Activated naive CD4-positive, alpha-beta T cell treated with anti-CD3 and anti-CD28 coated beads, Interleukin-2, amount 50 U/mL, for 24 hours (primary cell): ENCODE measurements around the gene NFATC2.
"Not testable (repeated sequence)": the region's sequence is repeated elsewhere in the genome, so short reads cannot be mapped to it uniquely, and the experiment has no call there.

Source experiments
- H3K27ac Mint-ChIP-seq: one replicate; pipeline ENCODE4 v1.8.0; 2021; ENCODE audit warnings: mild to moderate bottlenecking, mixed read lengths
- H3K27me3 Mint-ChIP-seq: one replicate; pipeline ENCODE4 v1.8.0; 2021; ENCODE audit warnings: mixed read lengths
- H3K36me3 Mint-ChIP-seq: one replicate; pipeline ENCODE4 v1.8.0; 2021; ENCODE audit warnings: mixed read lengths
- H3K4me1 Mint-ChIP-seq: one replicate; pipeline ENCODE4 v1.8.0; 2021; ENCODE audit warnings: mixed read lengths
- H3K4me3 Mint-ChIP-seq: one replicate; pipeline ENCODE4 v1.8.0; 2021; ENCODE audit warnings: mild to moderate bottlenecking, mixed read lengths
- H3K9me3 Mint-ChIP-seq: one replicate; pipeline ENCODE4 v1.8.0; 2021; ENCODE audit warnings: mixed read lengths

Gene NFATC2

DNA sequence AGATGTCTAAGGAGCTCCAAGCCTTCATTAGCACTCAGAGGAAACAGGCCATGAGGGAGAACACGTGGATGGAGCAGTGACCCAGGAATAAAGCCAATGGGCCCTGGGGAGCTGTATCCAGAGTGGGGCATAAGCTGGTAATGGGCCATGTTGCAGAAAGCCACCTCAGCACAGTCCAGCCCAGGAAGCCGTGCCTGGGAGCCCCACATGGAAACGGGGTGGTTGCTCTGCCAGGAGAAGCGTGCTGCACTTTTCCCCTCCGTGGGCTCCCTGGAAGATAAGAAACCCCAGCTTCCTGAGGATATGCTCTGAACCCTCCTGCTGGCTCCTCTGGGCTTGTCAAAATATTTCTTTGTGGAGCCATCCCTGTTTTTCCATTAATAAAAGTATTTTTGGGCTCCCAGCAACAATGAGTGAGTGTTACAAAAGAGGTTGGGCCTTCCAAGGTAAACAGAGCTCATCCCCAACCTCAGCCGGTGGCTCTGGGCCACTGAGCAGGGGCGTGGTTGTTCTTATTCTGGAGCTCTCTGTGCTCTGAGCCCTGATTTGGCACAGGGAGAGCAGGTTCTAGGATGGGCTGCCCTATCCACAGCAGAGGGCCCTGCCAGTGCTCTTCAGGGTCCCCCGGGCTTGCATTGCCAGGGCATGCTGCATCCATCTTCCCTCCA, 31.2 kb upstream of the NFATC2 start:
- H3K36me3 Mint-ChIP-seq: peaks cover 1% of the 10 kb centered on the region

DNA sequence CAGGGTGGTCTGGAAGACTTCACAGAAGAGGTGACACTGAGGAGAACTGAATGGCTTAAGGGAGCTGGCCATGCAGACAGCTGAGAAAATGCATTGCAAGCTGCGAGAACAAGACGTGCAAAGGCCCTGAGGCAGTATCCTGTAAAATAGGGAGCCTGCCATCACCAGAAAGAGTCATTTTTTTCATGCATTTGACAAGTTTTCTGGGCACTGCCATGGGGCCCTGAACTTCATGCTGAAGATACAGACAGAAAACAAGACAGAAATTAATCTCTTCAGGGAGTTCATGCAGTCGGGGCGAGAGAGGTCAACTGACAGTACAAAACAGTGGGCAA, 28.9 kb upstream of the NFATC2 start:
- H3K9me3 Mint-ChIP-seq: no peaks in the 10 kb centered on the region
- H3K4me3 Mint-ChIP-seq: no peak overlapping the region
- no peak overlapping the region for H3K27ac Mint-ChIP-seq
- H3K4me1 Mint-ChIP-seq: no peaks in the 10 kb centered on the region
- H3K36me3 Mint-ChIP-seq: peaks cover 2% of the 10 kb centered on the region
- H3K27me3 Mint-ChIP-seq: no peaks in the 10 kb centered on the region

More for the DNA sequence above, 31.2 kb upstream of the NFATC2 start:
- Mint-ChIP-seq H3K9me3 (no peaks in the 10 kb centered on the region), H3K27me3 (no peaks in the 10 kb centered on the region), H3K27ac (no peak overlapping the region), H3K4me3 (no peak overlapping the region), H3K4me1 (no peaks in the 10 kb centered on the region)

- no peaks in the 10 kb centered on the region for H3K9me3 Mint-ChIP-seq
- H3K36me3 Mint-ChIP-seq: peaks cover 2% of the 10 kb centered on the region
- H3K27me3 Mint-ChIP-seq: no peaks in the 10 kb centered on the region
- H3K4me3 Mint-ChIP-seq: no peak overlapping the region
- no peaks in the 10 kb centered on the region for H3K4me1 Mint-ChIP-seq
- no peak overlapping the region for H3K27ac Mint-ChIP-seq
Observed at GRCh38 chr20:51570739-51571459, 28.4 kb upstream of the NFATC2 start.

DNA sequence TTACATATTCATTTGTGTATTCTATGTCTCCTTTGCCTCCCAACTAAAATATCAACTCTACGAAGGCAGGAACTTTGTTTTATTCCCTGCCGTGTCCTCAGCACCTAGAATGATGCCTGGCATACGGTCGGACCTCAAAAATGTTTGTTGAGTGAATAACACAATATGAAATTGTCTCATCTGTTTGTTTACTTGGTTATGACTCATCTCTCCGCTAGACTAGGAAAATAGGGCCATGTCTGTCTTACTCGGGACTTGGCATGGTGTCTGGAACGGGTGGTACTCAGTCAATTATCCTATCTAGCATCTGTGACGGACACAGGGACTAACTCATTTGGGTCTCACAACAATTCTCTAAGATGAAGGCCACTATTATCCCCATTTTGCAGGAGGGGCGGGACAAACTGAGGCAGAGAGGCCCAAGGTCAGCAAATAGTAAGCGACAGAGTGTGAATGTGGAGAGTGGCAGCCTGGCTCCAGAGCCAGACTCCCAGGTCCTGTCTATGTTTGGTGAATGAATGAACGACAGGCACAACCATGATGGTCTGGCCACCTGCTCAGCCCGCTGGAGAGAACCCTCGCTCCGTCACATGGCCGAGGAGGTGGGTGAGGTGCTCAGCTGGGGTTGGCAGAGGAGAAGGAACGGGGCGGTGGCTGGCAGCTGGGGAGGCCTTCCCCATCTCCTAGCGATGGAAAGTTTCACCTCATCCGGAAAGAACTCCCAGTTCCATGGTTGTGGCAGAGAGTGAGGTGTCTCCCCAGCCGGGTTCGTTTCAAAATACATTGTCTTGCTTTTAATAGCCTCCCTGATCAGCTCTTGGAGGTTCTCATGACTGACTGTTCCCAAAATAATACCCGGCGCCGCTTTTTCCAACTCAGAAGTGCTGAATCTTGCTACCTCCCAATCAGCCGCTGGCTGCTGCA, 27.6 kb upstream of the NFATC2 start:
- Mint-ChIP-seq H3K36me3 (peaks cover 2% of the 10 kb centered on the region), H3K27me3 (no peaks in the 10 kb centered on the region), H3K4me3 (no peak overlapping the region), H3K4me1 (no peaks in the 10 kb centered on the region), H3K27ac (no peak overlapping the region), H3K9me3 (no peaks in the 10 kb centered on the region)

- not testable (repeated sequence) for H3K27ac Mint-ChIP-seq, H3K4me1 Mint-ChIP-seq, H3K4me3 Mint-ChIP-seq, H3K36me3 Mint-ChIP-seq, H3K9me3 Mint-ChIP-seq, H3K27me3 Mint-ChIP-seq
Observed at GRCh38 chr20:51568533-51568932, 26.0 kb upstream of the NFATC2 start.

GRCh38 chr20:51567622-51568021, 25.1 kb upstream of the NFATC2 start:
- no peak overlapping the region for H3K27ac Mint-ChIP-seq
- H3K4me3 Mint-ChIP-seq: no peak overlapping the region
- no peaks in the 10 kb centered on the region for H3K9me3 Mint-ChIP-seq
- H3K27me3 Mint-ChIP-seq: peaks cover 8% of the 10 kb centered on the region
- peaks cover 7% of the 10 kb centered on the region for H3K4me1 Mint-ChIP-seq
- H3K36me3 Mint-ChIP-seq: peaks cover 2% of the 10 kb centered on the region

GRCh38 chr20:51566594-51566993, 24.1 kb upstream of the NFATC2 start:
- no peak overlapping the region for H3K27ac Mint-ChIP-seq
- peaks cover 12% of the 10 kb centered on the region for H3K4me1 Mint-ChIP-seq
- no peak overlapping the region for H3K4me3 Mint-ChIP-seq
- peaks cover 2% of the 10 kb centered on the region for H3K36me3 Mint-ChIP-seq
- peaks cover 11% of the 10 kb centered on the region for H3K27me3 Mint-ChIP-seq
- H3K9me3 Mint-ChIP-seq: no peaks in the 10 kb centered on the region

- Mint-ChIP-seq H3K27me3 (peaks cover 19% of the 10 kb centered on the region), H3K4me3 (no peak overlapping the region), H3K9me3 (no peaks in the 10 kb centered on the region), H3K27ac (no peak overlapping the region), H3K36me3 (peaks cover 2% of the 10 kb centered on the region), H3K4me1 (peaks cover 22% of the 10 kb centered on the region)
Observed at GRCh38 chr20:51565298-51566144, 23.0 kb upstream of the NFATC2 start.

- Mint-ChIP-seq H3K9me3 (no peaks in the 10 kb centered on the region), H3K4me1 (peaks cover 32% of the 10 kb centered on the region), H3K27ac (no peak overlapping the region), H3K36me3 (peaks cover 2% of the 10 kb centered on the region), H3K4me3 (peak overlapping the region; percentile 30), H3K27me3 (peaks cover 32% of the 10 kb centered on the region)
Observed at GRCh38 chr20:51563486-51564332, 21.2 kb upstream of the NFATC2 start.

- Mint-ChIP-seq H3K27me3 (peaks cover 32% of the 10 kb centered on the region), H3K4me1 (peaks cover 32% of the 10 kb centered on the region), H3K27ac (no peak overlapping the region), H3K36me3 (peaks cover 2% of the 10 kb centered on the region), H3K4me3 (peak overlapping the region; percentile 2), H3K9me3 (no peaks in the 10 kb centered on the region)
Observed at GRCh38 chr20:51563174-51563485, 20.6 kb upstream of the NFATC2 start.

DNA sequence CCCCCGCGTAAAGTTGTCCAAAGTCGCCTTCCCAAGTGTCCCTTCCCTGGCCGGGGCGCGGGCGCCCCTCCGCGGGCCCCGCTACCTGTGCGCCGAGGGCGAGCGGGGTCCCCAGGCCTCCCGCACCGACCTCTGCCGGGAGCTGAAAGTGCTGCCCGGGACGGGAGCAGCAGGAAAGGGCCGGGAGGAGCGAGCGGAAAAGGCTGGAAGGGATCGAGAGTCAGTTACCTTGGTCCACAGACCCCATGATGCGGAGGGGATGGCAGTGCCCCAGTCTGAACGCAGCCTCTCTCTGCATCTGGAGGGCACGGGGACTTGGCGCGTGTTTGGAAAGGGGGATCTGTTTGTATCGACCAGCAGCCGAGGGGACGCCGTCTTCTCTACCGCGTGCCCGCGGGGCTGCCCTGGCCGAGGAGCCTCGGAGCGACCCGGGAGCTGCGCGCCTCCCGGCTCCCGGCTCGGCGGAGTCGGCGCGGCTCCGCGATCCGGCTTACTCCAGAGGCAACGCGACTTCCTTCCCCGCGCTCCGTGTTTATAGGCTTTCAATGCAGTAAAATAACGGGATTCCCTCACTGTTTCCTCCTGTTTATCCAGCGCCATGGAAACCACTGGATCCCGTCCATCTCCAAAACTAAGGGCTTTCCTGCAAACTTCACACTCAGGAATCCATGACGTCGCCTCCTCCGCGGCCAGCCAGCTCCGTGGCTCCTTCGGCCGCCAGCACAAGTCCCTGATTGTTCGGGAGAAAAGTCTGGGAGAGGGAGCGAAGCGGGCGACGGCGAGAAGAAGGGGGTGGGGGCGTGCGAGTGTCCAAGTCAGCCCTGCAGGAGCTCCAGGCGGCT, 20.0 kb upstream of the NFATC2 start:
- Mint-ChIP-seq H3K4me1 (peaks cover 32% of the 10 kb centered on the region), H3K36me3 (no peaks in the 10 kb centered on the region), H3K27ac (no peak overlapping the region), H3K4me3 (peak overlapping the region; percentile 78), H3K9me3 (no peaks in the 10 kb centered on the region), H3K27me3 (peaks cover 35% of the 10 kb centered on the region)

- H3K9me3 Mint-ChIP-seq: no peaks in the 10 kb centered on the region
- H3K36me3 Mint-ChIP-seq: no peaks in the 10 kb centered on the region
- peak overlapping the region; percentile 78 for H3K4me3 Mint-ChIP-seq
- peaks cover 37% of the 10 kb centered on the region for H3K27me3 Mint-ChIP-seq
- peaks cover 32% of the 10 kb centered on the region for H3K4me1 Mint-ChIP-seq
- no peak overlapping the region for H3K27ac Mint-ChIP-seq
Observed at GRCh38 chr20:51562027-51562331, 19.5 kb upstream of the NFATC2 start.

DNA sequence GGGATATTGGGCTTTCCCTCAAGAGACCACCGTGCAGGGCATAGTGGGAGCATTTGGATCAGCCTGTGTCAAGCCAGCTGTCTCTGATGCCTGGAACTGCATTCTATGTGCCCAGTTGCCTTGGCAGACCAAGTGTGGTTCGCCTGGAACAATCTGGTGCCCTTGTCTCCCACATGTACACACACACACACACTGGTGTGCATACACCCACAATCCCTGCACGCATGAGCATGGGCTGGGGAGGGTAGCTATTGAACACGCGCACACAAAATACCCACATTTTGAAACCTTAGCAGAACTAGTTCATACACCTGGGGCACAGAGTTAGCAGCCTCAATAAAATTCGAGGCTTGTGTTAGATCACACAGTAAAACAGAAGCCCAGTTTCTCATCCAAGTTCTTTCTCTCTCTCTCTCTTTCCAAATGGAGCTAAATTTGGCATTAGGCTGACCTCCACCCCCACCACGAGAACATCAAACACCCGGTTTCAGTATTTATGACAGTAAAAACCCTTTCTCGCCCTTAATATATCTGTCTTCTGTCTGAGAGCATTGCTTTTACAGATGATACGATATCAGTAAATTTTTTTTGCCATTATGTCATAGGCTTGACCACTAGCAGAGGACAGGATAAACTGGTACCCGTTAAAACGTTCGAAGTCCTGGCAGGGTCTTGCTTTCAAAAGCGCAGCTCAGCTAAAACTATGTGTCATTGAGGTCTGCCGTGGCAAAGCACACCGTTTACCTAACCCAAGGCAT, 18.2 kb upstream of the NFATC2 start:
- Mint-ChIP-seq H3K9me3 (no peaks in the 10 kb centered on the region), H3K4me3 (peak overlapping the region; percentile 78), H3K4me1 (peaks cover 32% of the 10 kb centered on the region), H3K36me3 (no peaks in the 10 kb centered on the region), H3K27me3 (peaks cover 38% of the 10 kb centered on the region), H3K27ac (peak overlapping the region; percentile 51)
